GM18951 (cell line): Measurements from ENCODE around the gene ZDHHC22.

Experiments used
- POLR2A ChIP-seq: IDR thresholded peaks from 4 replicates; pipeline ENCODE4 v1.6.1; 2011; ENCODE audit warnings: mild to moderate bottlenecking; ENCODE audit not compliant: insufficient read length, insufficient read depth; ENCODE audit errors: extremely low read depth
- in situ Hi-C: fragments of 300-500 bp; cut with MboI; formaldehyde crosslinking; loops from one replicate; pipeline ENCODE4 v1.12.0; 2022; ENCODE audit warnings: low sequenced_read_pairs, mixed read lengths, inconsistent platforms; ENCODE audit not compliant: unreplicated experiment

The ZDHHC22 gene

DNA sequence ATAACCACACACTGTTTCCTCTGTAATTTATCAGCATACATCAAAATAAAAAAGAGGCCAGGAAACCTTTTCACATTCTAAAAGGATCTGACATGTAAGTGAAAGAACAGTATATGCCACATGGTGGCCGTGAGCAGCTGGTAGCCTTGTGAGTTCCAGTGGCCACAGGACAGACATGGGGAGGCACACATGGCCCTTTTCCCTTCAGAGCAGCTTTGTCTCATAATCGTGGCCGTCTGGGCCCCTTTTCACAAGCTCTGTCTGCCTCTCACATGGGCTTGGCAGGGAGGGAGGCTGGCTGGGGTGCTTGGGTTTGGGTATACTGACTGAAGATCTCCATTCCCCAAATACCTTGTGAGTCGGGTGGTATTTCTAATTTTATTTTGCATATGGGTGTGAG is 1.5 kb upstream of the ZDHHC22 start:
- no peak for TF ChIP-seq POLR2A
- in situ Hi-C loops: no loop called here

- TF ChIP-seq POLR2A: no peak
- in situ Hi-C loops: no loop called here
Measured at GRCh38 chr14:77142005-77142800, 612 bp upstream of the ZDHHC22 start.

DNA sequence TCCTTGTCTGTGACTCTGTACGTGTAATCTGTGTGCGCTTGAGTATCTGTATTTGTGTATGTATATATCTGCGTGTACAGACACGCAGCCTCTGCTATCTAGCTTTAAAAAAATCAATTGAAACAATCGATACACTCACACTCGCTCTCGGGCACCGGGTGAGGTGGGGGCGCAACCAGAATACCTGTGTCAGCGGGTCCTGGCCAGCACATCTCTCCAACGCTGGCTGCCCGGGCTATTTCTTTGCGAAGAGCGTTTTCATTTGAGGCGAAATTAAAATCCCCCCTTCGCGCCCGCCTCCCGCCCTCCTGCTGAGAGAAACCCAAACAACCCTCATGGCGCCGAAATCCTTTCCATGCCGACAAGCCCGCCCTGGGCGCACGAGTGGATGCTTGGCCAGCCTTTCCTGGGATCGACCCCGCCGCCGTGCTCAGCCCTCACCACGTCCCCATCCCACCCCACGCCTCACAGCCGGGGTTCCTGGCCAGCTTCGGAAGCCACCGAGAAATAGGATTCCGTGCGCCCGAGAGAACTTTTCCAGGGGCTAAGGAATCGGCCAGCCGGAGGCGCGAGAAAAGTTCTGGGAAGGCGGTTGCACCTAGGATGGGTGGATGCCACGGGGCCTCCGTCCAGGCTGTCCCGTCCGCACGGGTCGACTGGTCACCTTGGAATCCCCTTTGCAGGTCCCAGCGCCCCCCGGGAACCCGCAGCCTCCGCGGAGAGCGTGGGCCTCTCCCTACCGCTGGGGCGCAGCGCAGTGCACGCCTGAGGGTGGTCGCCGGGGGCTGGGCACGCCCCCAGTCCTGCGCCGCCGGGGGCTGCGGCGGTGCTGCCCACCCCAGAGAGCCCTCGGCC is 1.0 kb downstream of the ZDHHC22 start:
- in situ Hi-C loops: no loop called here

DNA sequence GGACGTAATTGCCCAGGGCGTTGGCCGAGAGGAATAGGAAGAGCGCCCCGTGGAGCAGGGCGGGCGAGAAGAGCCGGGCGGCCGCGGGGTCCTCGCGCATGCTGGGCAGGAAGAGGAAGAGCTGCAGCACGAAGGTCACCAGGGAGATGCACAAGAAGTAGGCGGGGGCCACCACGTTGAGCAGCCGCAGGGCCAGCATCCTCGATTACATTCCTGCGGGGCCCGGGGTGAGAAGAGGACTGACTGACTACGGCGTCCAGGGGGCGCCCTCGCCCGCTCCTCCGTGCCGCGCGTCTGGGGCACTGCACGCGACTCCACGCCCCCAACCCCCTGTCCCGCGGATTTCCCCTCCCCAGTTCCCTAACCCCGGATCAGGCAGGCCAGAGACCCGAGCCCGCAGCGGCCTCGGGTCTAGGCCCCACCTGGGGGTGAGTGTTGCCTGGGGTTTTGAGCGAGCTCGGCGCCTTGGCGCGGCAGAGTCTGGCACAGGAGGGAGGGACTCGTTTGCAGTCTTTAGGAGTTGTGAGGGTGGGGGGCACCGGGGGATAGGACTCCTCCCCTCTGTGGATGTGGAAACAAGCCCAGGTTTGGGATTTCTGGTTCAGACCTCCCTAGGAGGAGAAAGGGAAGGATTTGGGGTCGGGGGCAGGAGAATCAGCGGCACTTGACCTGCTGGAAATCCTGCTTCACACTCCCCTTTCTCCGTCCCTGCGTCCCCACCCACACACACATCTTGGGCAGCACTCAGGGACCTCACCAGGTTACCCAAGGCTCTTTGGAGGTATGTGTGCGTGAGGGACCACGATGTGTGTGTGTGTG is 1.8 kb downstream of the ZDHHC22 start:
- in situ Hi-C loops: no loop called here
- no peak for TF ChIP-seq POLR2A

More for the DNA sequence above, 1.0 kb downstream of the ZDHHC22 start:
- no peak for TF ChIP-seq POLR2A

DNA sequence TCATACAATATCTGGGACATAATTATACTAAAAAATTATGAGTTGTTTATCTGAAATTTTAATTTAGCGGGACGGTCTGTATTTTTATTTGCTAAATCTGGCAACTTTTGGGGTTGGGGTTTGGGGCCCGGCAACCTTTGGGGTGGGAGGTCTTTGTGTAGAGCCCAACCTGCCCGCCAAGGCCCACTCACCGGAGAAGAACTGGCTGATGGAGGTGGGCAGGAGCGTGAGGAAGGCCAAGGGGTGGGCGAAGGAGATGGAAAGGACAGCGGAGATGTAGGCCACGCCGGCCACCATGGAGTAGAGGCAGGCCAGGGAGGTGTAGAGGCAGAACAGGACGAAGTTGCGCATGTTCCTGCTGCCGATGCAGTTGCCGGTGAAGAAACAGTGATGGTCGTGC is 2.6 kb downstream of the ZDHHC22 start:
- TF ChIP-seq POLR2A: no peak
- in situ Hi-C loops: no loop called here

- no peak for TF ChIP-seq POLR2A
- in situ Hi-C loops: no loop called here
Measured at GRCh38 chr14:77133720-77134338, 7.8 kb downstream of the ZDHHC22 start.

DNA sequence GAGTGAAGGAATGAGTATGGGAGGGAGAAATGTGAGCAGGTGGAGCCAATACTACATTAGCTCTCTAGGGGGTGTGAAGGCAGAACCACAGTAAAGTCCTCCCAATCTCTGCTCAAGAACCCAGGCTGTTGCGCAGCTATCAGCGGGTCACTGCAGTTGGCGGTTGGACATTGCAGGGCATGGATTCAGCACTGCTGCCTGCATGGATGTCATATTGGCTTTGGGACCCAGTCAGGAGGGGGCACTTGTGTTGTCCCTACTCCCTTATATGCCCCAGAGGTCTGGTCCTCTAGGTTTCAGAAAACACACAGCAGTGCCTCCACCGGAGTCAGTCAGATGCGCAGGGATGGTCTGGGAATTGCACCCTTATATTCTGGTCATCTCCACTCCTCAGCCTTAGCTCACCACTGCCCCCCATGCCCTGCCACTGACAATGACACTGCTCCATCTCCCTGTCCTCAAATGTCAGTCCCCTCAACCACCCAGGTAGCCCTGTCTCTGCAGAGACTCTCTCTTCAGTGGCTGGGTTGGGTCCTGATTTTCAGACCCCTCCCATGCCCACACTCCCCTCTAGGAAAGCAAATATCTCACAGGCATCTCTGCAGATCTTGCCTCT is 9.6 kb downstream of the ZDHHC22 start:
- in situ Hi-C loops: no loop called here
- no peak for TF ChIP-seq POLR2A

- in situ Hi-C loops: no loop called here
- no peak for TF ChIP-seq POLR2A
Measured at GRCh38 chr14:77131206-77131605, 10.4 kb downstream of the ZDHHC22 start.

DNA sequence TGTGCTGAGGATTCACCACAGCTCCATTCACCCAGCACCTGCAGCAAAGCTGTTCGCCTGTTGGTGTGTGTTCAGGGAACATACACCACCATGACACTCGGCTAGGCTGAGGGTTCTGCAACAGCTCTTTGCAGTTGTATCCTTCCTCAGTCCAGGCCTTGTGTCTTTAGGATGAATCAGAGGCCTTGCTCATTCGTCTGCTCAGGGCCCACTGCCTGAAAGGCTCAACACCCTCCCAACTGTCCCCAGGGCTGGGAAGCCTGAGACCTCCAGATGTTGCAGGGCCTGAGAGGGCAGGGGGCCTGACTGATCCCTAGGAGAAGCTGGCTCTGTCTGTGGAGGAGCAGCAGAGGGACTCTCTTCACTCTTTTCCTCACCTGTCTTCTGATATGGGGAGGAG is 11.2 kb downstream of the ZDHHC22 start:
- in situ Hi-C loops: no loop called here
- no peak for TF ChIP-seq POLR2A

GRCh38 chr14:77128414-77128891 is 13.1 kb downstream of the ZDHHC22 start:
- TF ChIP-seq POLR2A: no peak
- in situ Hi-C loops: no loop called here

- no peak for TF ChIP-seq POLR2A
- in situ Hi-C loops: no loop called here
Measured at GRCh38 chr14:77126461-77126990, 15.1 kb downstream of the ZDHHC22 start.

DNA sequence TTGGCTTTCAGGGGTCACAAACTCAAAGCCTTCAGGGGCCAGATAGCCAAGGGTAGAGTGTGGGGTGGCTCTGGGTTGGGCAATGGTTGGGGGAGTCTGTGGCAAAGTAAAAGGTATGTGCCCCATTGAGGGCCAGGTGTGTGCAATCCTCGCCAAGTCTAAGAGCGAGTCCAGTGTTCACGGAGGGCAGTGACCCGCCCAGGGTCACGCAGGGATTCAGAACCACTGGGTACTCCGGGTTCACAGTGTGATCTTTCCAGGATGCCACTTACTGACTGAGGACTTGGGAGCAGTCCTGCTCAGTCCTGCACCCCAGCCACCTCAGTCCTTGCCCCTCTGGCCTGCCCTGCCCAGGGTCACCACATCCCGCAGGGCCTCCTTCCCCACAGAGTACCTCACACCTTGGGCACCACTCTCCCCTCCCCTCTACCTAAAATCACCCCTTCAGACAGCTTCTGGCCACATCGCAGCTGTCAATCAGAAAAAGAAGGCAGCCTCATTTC is 15.7 kb downstream of the ZDHHC22 start:
- no peak for TF ChIP-seq POLR2A
- in situ Hi-C loops: no loop called here
